HepG2 (cell line): ENCODE measurements around the gene TRIM44. TPM values are rescaled to one million over a fixed set of nuclear protein-coding genes. Genes with fewer than 3 reads are reported as not detected.
A peak's percentile ranks its signal among the peaks of the same experiment; 100 is the strongest.

Experiments
- CEBPB ChIP-seq: IDR thresholded peaks from 2 replicates; pipeline ENCODE4 v1.6.1; 2011; ENCODE audit warnings: low read depth, low read length, improper control_type of control experiment, borderline replicate concordance
- CEBPG ChIP-seq: IDR thresholded peaks from 2 replicates; pipeline ENCODE4 v1.6.1; 2016
- FOXJ3 ChIP-seq: sonication (generic); formaldehyde crosslinking; IDR thresholded peaks from 2 replicates; pipeline ENCODE4 v1.4.0; 2020; ENCODE audit warnings: missing genetic modification reagents, mild to moderate bottlenecking, borderline replicate concordance
- GATAD2A ChIP-seq: IDR thresholded peaks from 2 replicates; pipeline ENCODE4 v1.6.1; 2016
- HMGA1 ChIP-seq: sonication (generic); formaldehyde crosslinking; conservative IDR thresholded peaks from 2 replicates; pipeline ENCODE4 v1.4.0; 2020; ENCODE audit warnings: missing genetic modification reagents
- POLR2AphosphoS5 ChIP-seq: IDR thresholded peaks from 2 replicates; pipeline ENCODE4 v1.6.1; 2012; ENCODE audit warnings: low read depth, low read length
- SOX13 ChIP-seq, 3 experiments: fragments of 450-650 bp in 1 of 3; sonication (generic) in 1 of 3; formaldehyde crosslinking in 1 of 3; IDR thresholded peaks in 2 of 3; conservative IDR thresholded peaks in 1 of 3; 2 replicates each; pipeline versions ENCODE4 v1.5.0 to v1.6.1; 2016 to 2020; ENCODE audit warnings: antibody characterized with exemption in 1 of 3, mild to moderate bottlenecking in 1 of 3, missing compliant biosample characterization in 1 of 3, missing genetic modification reagents in 1 of 3, moderate library complexity in 1 of 3
- U2AF2 ChIP-seq: fragments of 200-400 bp; formaldehyde crosslinking; IDR thresholded peaks from 2 replicates; pipeline ENCODE4 v1.6.1; 2017; ENCODE audit warnings: low read depth, mild to moderate bottlenecking, low read length
- ZMYM2 ChIP-seq: sonication (generic); formaldehyde crosslinking; IDR thresholded peaks from 2 replicates; pipeline ENCODE4 v1.8.0; 2022; ENCODE audit warnings: mild to moderate bottlenecking, missing genetic modification reagents
- ZNF468 ChIP-seq: sonication (generic); formaldehyde crosslinking; IDR thresholded peaks from 2 replicates; pipeline ENCODE4 v1.8.0; 2022; ENCODE audit warnings: mild to moderate bottlenecking, moderate library complexity, missing genetic modification reagents
- ZNF7 ChIP-seq: IDR thresholded peaks from 2 replicates; pipeline ENCODE4 v1.6.1; 2016; ENCODE audit warnings: missing biosample characterization, missing genetic modification reagents
- polyA plus RNA-seq, 8 experiments: library from polyadenylated mRNA; depleted of rRNA in 3 of 8; stranded (reverse) in 7 of 8; unstranded in 1 of 8; fragments of >200 nt; fragmentation: Illumina TruSeq in 4 of 8; extraction: Trizol in 4 of 8; gene quantifications; 2 replicates each; pipeline versions ENCODE4 v1.2.1 to v1.2.3, GENCODE V29; 2011 to 2016; ENCODE audit warnings: low read depth in 4 of 8, missing spikeins in 1 of 8, mixed read lengths in 1 of 8; ENCODE audit not compliant: insufficient read depth in 1 of 8
- total RNA-seq, 5 experiments: library from RNA; depleted of rRNA; stranded (reverse); fragments of >200 nt; fragmentation: Illumina TruSeq; extraction: Trizol; gene quantifications; 2 replicates each; pipeline ENCODE4 v1.2.3, GENCODE V29; 2016; ENCODE audit warnings: low read depth in 1 of 5
- TF ChIP-seq, protein P1 (sequence below): sonication (generic); formaldehyde crosslinking; IDR thresholded peaks from 2 replicates; pipeline ENCODE4 v1.9.0; 2021; ENCODE audit warnings: missing genetic modification reagents, borderline replicate concordance
- TF ChIP-seq, protein P2 (sequence below): sonication (generic); formaldehyde crosslinking; IDR thresholded peaks from 2 replicates; pipeline ENCODE4 v1.4.0; 2020; ENCODE audit warnings: missing genetic modification reagents
- TF ChIP-seq, protein P3 (sequence below), 2 experiments: sonication (generic) in 1 of 2; formaldehyde crosslinking in 1 of 2; IDR thresholded peaks; 2 replicates each; pipeline versions ENCODE4 v1.4.0 to v1.6.1; 2018 to 2020; ENCODE audit warnings: missing genetic modification reagents in 2 of 2, borderline replicate concordance in 1 of 2, low read depth in 1 of 2, mild to moderate bottlenecking in 1 of 2, missing biosample characterization in 1 of 2
- TF ChIP-seq, protein P4 (sequence below): sonication (generic); formaldehyde crosslinking; IDR thresholded peaks from 2 replicates; pipeline ENCODE4 v1.4.0; 2020; ENCODE audit warnings: missing genetic modification reagents, borderline replicate concordance
- TF ChIP-seq, protein P5 (sequence below): sonication (generic); formaldehyde crosslinking; IDR thresholded peaks from 2 replicates; pipeline ENCODE4 v1.5.0; 2020; ENCODE audit warnings: missing genetic modification reagents
- TF ChIP-seq, protein P6 (sequence below): sonication (generic); formaldehyde crosslinking; IDR thresholded peaks from 2 replicates; pipeline ENCODE4 v1.4.0; 2020; ENCODE audit warnings: low read depth, mild to moderate bottlenecking, missing genetic modification reagents
- TF ChIP-seq, protein P7 (sequence below), 2 experiments: fragments of 450-650 bp in 1 of 2; sonication (generic) in 1 of 2; formaldehyde crosslinking; IDR thresholded peaks; 2 replicates each; pipeline versions ENCODE4 v1.5.0 to v1.8.0; 2020 to 2022; ENCODE audit warnings: mild to moderate bottlenecking in 1 of 2, missing genetic modification reagents in 1 of 2

TRIM44 gene
- total and polyA plus RNA-seq, 2 of the 13 experiments (the other 11 are each of a cell fraction or from before 2014, with no cell fraction given) = 22.7 to 50.3 TPM

DNA sequence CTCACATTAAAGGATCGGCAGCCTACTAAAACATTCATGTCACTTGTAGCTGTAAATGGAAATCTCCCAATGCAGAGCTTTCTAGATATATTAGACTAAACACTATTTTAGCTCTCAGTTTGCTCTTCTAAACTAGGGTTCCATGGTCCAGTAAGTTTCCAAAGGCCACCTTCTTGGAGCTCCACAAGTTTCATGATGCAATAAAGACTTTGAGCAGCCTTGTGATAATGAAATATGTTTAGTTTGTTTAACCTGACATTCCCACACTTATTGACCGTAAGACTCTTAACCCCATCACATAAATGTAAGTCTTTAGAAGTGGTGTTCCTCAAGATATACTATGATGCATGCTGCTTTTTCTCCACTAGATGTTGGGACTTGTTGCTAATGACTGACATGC lies 87.7 kb downstream of the TRIM44 start (continued):
- TF ChIP-seq, protein P1, sequence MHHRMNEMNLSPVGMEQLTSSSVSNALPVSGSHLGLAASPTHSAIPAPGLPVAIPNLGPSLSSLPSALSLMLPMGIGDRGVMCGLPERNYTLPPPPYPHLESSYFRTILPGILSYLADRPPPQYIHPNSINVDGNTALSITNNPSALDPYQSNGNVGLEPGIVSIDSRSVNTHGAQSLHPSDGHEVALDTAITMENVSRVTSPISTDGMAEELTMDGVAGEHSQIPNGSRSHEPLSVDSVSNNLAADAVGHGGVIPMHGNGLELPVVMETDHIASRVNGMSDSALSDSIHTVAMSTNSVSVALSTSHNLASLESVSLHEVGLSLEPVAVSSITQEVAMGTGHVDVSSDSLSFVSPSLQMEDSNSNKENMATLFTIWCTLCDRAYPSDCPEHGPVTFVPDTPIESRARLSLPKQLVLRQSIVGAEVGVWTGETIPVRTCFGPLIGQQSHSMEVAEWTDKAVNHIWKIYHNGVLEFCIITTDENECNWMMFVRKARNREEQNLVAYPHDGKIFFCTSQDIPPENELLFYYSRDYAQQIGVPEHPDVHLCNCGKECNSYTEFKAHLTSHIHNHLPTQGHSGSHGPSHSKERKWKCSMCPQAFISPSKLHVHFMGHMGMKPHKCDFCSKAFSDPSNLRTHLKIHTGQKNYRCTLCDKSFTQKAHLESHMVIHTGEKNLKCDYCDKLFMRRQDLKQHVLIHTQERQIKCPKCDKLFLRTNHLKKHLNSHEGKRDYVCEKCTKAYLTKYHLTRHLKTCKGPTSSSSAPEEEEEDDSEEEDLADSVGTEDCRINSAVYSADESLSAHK = no peak
- TF ChIP-seq ZNF7 (CRISPR knock-in tag) (no peak), FOXJ3 (CRISPR knock-in tag) (0 out of 2 replicates have a peak, but pooled peaks have one; percentile 31), ZMYM2 (CRISPR knock-in tag) (0 out of 2 replicates have a peak, but pooled peaks have one; percentile 49), POLR2AphosphoS5 (no peak), SOX13 (IDR thresholded peaks at IDR 0.05) (no peak), SOX13 (CRISPR knock-in tag; conservative IDR thresholded peaks at IDR 0.05 in 1 of 2, IDR thresholded peaks at IDR 0.05 in 1 of 2) (peak in 1 of 2 experiments; percentile 20; a peak in 1 of 4 replicates), CEBPB (peak; percentile 81; the same call in 1 of the 2 replicates), U2AF2 (no peak), HMGA1 (CRISPR knock-in tag) (no peak), ZNF468 (CRISPR knock-in tag) (no peak), GATAD2A (CRISPR knock-in tag) (peak; percentile 82), CEBPG (peak; percentile 80)
- TF ChIP-seq, protein P2, sequence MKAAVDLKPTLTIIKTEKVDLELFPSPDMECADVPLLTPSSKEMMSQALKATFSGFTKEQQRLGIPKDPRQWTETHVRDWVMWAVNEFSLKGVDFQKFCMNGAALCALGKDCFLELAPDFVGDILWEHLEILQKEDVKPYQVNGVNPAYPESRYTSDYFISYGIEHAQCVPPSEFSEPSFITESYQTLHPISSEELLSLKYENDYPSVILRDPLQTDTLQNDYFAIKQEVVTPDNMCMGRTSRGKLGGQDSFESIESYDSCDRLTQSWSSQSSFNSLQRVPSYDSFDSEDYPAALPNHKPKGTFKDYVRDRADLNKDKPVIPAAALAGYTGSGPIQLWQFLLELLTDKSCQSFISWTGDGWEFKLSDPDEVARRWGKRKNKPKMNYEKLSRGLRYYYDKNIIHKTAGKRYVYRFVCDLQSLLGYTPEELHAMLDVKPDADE (CRISPR knock-in tag) = no peak
- TF ChIP-seq, protein P3, sequence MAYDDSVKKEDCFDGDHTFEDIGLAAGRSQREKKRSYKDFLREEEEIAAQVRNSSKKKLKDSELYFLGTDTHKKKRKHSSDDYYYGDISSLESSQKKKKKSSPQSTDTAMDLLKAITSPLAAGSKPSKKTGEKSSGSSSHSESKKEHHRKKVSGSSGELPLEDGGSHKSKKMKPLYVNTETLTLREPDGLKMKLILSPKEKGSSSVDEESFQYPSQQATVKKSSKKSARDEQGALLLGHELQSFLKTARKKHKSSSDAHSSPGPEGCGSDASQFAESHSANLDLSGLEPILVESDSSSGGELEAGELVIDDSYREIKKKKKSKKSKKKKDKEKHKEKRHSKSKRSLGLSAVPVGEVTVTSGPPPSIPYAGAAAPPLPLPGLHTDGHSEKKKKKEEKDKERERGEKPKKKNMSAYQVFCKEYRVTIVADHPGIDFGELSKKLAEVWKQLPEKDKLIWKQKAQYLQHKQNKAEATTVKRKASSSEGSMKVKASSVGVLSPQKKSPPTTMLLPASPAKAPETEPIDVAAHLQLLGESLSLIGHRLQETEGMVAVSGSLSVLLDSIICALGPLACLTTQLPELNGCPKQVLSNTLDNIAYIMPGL (CRISPR knock-in tag; IDR thresholded peaks at IDR 0.05; ENCODE audit: borderline replicate concordance in 1 of 2, low read depth in 1 of 2) = no peak
- TF ChIP-seq, protein P4, sequence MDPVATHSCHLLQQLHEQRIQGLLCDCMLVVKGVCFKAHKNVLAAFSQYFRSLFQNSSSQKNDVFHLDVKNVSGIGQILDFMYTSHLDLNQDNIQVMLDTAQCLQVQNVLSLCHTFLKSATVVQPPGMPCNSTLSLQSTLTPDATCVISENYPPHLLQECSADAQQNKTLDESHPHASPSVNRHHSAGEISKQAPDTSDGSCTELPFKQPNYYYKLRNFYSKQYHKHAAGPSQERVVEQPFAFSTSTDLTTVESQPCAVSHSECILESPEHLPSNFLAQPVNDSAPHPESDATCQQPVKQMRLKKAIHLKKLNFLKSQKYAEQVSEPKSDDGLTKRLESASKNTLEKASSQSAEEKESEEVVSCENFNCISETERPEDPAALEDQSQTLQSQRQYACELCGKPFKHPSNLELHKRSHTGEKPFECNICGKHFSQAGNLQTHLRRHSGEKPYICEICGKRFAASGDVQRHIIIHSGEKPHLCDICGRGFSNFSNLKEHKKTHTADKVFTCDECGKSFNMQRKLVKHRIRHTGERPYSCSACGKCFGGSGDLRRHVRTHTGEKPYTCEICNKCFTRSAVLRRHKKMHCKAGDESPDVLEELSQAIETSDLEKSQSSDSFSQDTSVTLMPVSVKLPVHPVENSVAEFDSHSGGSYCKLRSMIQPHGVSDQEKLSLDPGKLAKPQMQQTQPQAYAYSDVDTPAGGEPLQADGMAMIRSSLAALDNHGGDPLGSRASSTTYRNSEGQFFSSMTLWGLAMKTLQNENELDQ (CRISPR knock-in tag) = no peak
- TF ChIP-seq, protein P5, sequence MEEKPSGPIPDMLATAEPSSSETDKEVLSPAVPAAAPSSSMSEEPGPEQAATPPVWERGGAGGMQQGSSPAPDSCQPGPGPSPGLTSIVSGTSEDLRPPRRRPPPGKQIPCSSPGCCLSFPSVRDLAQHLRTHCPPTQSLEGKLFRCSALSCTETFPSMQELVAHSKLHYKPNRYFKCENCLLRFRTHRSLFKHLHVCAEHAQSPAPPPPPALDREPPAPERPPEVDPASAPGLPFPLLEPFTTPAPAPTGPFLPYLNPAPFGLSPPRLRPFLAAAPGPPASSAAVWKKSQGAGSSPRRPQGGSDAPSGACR (CRISPR knock-in tag) = no peak
- TF ChIP-seq, protein P6, sequence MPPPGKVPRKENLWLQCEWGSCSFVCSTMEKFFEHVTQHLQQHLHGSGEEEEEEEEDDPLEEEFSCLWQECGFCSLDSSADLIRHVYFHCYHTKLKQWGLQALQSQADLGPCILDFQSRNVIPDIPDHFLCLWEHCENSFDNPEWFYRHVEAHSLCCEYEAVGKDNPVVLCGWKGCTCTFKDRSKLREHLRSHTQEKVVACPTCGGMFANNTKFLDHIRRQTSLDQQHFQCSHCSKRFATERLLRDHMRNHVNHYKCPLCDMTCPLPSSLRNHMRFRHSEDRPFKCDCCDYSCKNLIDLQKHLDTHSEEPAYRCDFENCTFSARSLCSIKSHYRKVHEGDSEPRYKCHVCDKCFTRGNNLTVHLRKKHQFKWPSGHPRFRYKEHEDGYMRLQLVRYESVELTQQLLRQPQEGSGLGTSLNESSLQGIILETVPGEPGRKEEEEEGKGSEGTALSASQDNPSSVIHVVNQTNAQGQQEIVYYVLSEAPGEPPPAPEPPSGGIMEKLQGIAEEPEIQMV = no peak
- TF ChIP-seq, protein P7, sequence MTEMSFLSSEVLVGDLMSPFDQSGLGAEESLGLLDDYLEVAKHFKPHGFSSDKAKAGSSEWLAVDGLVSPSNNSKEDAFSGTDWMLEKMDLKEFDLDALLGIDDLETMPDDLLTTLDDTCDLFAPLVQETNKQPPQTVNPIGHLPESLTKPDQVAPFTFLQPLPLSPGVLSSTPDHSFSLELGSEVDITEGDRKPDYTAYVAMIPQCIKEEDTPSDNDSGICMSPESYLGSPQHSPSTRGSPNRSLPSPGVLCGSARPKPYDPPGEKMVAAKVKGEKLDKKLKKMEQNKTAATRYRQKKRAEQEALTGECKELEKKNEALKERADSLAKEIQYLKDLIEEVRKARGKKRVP (CRISPR knock-in tag; IDR thresholded peaks at IDR 0.05) = peak in 1 of 2 experiments; percentile 75; a peak in 2 of 4 replicates
